Measurements from ENCODE around the gene FAM222B.
"Not testable (repeated sequence)": the region's sequence is repeated elsewhere in the genome, so short reads cannot be mapped to it uniquely, and the experiment has no call there.

Gene FAM222B

DNA sequence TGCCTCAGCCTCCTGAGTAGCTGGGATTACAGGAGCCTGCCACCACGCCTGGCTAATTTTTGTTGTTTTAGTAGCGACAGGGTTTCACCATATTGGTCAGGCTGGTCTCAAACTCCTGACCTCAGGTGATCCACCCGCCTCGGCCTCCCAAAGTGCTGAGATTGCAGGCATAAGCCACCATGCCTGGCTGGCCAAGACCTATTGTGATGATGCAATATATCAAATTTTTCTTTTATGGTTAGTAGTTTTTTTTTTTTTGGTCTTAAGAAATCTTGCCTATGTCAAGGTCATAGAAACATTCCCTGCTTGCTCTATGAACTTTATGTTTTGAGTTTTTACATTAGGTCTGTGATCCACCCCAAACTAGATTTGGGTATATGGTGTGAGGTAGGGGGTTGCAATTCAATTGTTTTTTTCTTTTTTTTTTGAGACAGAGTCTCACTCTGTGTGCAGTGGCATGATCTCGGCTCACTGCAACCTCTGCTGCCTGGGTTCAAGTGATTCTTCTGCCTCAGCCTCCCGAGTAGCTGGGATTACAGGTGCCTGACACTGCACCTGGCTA, 34.6 kb upstream of the FAM222B start:
- not testable (repeated sequence) for H2AK5ac ChIP-seq (ENCODE audit: low read length); H2BK120ac ChIP-seq (ENCODE audit: low read depth, low read length); H3K23ac ChIP-seq (ENCODE audit: low read length); DNase-seq; H3K4me3 ChIP-seq (ENCODE audit: low read length); H3K9ac ChIP-seq (ENCODE audit: low read length); H4K5ac ChIP-seq (ENCODE audit: low read length); H3K4me1 ChIP-seq (ENCODE audit: control insufficient read depth, low read depth, low read length); H3K4me2 ChIP-seq (ENCODE audit: low read length); H4K8ac ChIP-seq (ENCODE audit: low read depth, low read length); H3K4ac ChIP-seq (ENCODE audit: low read depth, low read length); H3K79me1 ChIP-seq (ENCODE audit: low read length); H3K18ac ChIP-seq (ENCODE audit: low read length); H3K27ac ChIP-seq (ENCODE audit: low read depth, low read length); H2BK5ac ChIP-seq (ENCODE audit: low read length); H2BK15ac ChIP-seq (replicated peaks; ENCODE audit: low read depth); H3K79me2 ChIP-seq (ENCODE audit: control insufficient read depth, insufficient read depth, low read length); H3K27me3 ChIP-seq (ENCODE audit: insufficient read depth, low read length, poor library complexity); H3K56ac ChIP-seq (ENCODE audit: low read length); H3K36me3 ChIP-seq (ENCODE audit: control insufficient read depth, insufficient read depth, low read length)
- WGBS (ENCODE audit: extremely low coverage, insufficient coverage, low lambda C conversion rate): no CpG with 5 or more reads among the region's 6 CpGs

DNA sequence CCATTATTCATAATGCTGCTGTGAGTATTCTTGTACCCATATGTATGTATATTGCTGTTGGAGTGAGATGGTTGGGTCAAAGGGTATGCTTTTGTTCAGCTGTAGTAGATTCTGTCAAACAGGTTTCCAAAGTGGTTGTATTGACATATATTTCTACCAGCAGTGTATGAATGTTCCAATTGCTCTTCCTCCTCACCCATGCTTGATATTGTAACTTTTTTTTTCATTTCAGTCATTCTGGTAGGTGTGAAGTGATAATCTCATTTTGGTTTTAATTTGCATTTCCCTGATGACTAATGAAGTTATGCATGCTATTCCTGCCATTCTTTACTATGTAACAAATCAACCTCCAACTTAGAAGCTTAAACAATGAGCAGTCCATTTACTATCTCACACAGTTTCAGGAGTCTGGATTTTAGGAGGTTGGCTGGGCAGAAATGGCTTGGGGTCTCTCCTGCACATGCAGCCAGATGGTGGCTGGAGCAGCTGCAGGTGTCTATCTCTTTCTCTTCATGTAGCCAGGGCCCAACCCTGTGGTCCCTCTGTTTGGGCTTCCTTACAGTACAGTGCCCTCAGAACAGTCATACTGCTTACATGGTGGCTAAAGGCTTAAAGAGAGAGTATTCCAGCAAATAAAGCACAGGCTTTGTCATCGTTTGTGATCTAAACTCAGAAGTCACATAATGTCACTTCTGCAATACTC, 33.4 kb upstream of the FAM222B start:
- no peak overlapping the region for H2AK5ac ChIP-seq (ENCODE audit: low read length)
- H3K4ac ChIP-seq (ENCODE audit: low read depth, low read length): no peak overlapping the region
- H3K9ac ChIP-seq (ENCODE audit: low read length): no peak overlapping the region
- no peak overlapping the region for H2BK15ac ChIP-seq (replicated peaks; ENCODE audit: low read depth)
- H2BK120ac ChIP-seq (ENCODE audit: low read depth, low read length): no peak overlapping the region
- no peak for DNase-seq
- H3K36me3 ChIP-seq (ENCODE audit: control insufficient read depth, insufficient read depth, low read length): no peaks in the 10 kb centered on the region
- H3K27ac ChIP-seq (ENCODE audit: low read depth, low read length): no peak overlapping the region
- WGBS (ENCODE audit: extremely low coverage, insufficient coverage, low lambda C conversion rate): no CpG with 5 or more reads among the region's 1 CpG
- no peaks in the 10 kb centered on the region for H3K79me2 ChIP-seq (ENCODE audit: control insufficient read depth, insufficient read depth, low read length)
- no peak overlapping the region for H3K4me3 ChIP-seq (ENCODE audit: low read length)
- H3K23ac ChIP-seq (ENCODE audit: low read length): no peak overlapping the region
- no peak overlapping the region for H4K8ac ChIP-seq (ENCODE audit: low read depth, low read length)
- no peaks in the 10 kb centered on the region for H3K79me1 ChIP-seq (ENCODE audit: low read length)
- no peaks in the 10 kb centered on the region for H3K27me3 ChIP-seq (ENCODE audit: insufficient read depth, low read length, poor library complexity)
- H3K56ac ChIP-seq (ENCODE audit: low read length): no peak overlapping the region
- no peak overlapping the region for H3K4me2 ChIP-seq (ENCODE audit: low read length)
- H3K4me1 ChIP-seq (ENCODE audit: control insufficient read depth, low read depth, low read length): peaks cover 3% of the 10 kb centered on the region
- no peak overlapping the region for H4K5ac ChIP-seq (ENCODE audit: low read length)
- no peak overlapping the region for H2BK5ac ChIP-seq (ENCODE audit: low read length)
- H3K18ac ChIP-seq (ENCODE audit: low read length): no peak overlapping the region

GRCh38 chr17:28874750-28875149, 32.2 kb upstream of the FAM222B start:
- H3K56ac ChIP-seq (ENCODE audit: low read length): no peak overlapping the region
- no peak overlapping the region for H2BK15ac ChIP-seq (replicated peaks; ENCODE audit: low read depth)
- no peak overlapping the region for H3K9ac ChIP-seq (ENCODE audit: low read length)
- no peak overlapping the region for H3K4me3 ChIP-seq (ENCODE audit: low read length)
- no peak overlapping the region for H3K4me2 ChIP-seq (ENCODE audit: low read length)
- no peak overlapping the region for H2BK5ac ChIP-seq (ENCODE audit: low read length)
- H3K4ac ChIP-seq (ENCODE audit: low read depth, low read length): no peak overlapping the region
- H3K79me2 ChIP-seq (ENCODE audit: control insufficient read depth, insufficient read depth, low read length): no peaks in the 10 kb centered on the region
- no peak overlapping the region for H3K23ac ChIP-seq (ENCODE audit: low read length)
- H3K27me3 ChIP-seq (ENCODE audit: insufficient read depth, low read length, poor library complexity): no peaks in the 10 kb centered on the region
- H3K36me3 ChIP-seq (ENCODE audit: control insufficient read depth, insufficient read depth, low read length): no peaks in the 10 kb centered on the region
- no peak overlapping the region for H4K5ac ChIP-seq (ENCODE audit: low read length)
- no peak overlapping the region for H2AK5ac ChIP-seq (ENCODE audit: low read length)
- H4K8ac ChIP-seq (ENCODE audit: low read depth, low read length): no peak overlapping the region
- no peak overlapping the region for H3K27ac ChIP-seq (ENCODE audit: low read depth, low read length)
- no peak overlapping the region for H3K18ac ChIP-seq (ENCODE audit: low read length)
- WGBS (ENCODE audit: extremely low coverage, insufficient coverage, low lambda C conversion rate): no CpG with 5 or more reads among the region's 3 CpGs
- no peaks in the 10 kb centered on the region for H3K79me1 ChIP-seq (ENCODE audit: low read length)
- H2BK120ac ChIP-seq (ENCODE audit: low read depth, low read length): no peak overlapping the region
- DNase-seq: no peak
- peaks cover 3% of the 10 kb centered on the region for H3K4me1 ChIP-seq (ENCODE audit: control insufficient read depth, low read depth, low read length)

DNA sequence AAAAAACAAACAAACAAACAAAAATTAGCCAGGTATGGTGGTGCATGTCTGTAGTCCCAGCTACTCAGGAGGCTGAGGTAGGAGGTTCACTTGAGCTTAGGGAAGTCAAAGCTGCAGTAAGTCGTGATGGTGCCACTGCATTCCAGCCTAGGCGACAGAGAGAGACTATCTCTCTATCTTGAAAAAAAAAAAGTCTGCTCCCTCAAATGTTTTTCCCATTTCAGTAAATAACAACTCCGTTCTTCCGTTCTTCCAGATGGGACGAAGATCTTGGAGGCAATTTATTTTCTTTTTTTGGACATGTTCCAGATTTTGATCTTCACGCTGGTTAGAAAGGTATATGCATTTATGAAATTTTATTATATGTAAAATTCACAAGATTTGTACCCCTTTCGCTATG, 31.2 kb upstream of the FAM222B start:
- H4K8ac ChIP-seq (ENCODE audit: low read depth, low read length): no peak overlapping the region
- H2BK15ac ChIP-seq (replicated peaks; ENCODE audit: low read depth): no peak overlapping the region
- H2BK5ac ChIP-seq (ENCODE audit: low read length): no peak overlapping the region
- H3K36me3 ChIP-seq (ENCODE audit: control insufficient read depth, insufficient read depth, low read length): no peaks in the 10 kb centered on the region
- no peak overlapping the region for H3K4me2 ChIP-seq (ENCODE audit: low read length)
- no peak overlapping the region for H3K56ac ChIP-seq (ENCODE audit: low read length)
- H3K18ac ChIP-seq (ENCODE audit: low read length): no peak overlapping the region
- no peaks in the 10 kb centered on the region for H3K79me1 ChIP-seq (ENCODE audit: low read length)
- no peak overlapping the region for H4K5ac ChIP-seq (ENCODE audit: low read length)
- no peak overlapping the region for H2BK120ac ChIP-seq (ENCODE audit: low read depth, low read length)
- H3K4me3 ChIP-seq (ENCODE audit: low read length): no peak overlapping the region
- no peak for DNase-seq
- no peak overlapping the region for H3K27ac ChIP-seq (ENCODE audit: low read depth, low read length)
- WGBS (ENCODE audit: extremely low coverage, insufficient coverage, low lambda C conversion rate): no CpG with 5 or more reads among the region's 7 CpGs
- H3K23ac ChIP-seq (ENCODE audit: low read length): no peak overlapping the region
- H3K27me3 ChIP-seq (ENCODE audit: insufficient read depth, low read length, poor library complexity): no peaks in the 10 kb centered on the region
- H2AK5ac ChIP-seq (ENCODE audit: low read length): no peak overlapping the region
- H3K4ac ChIP-seq (ENCODE audit: low read depth, low read length): no peak overlapping the region
- peaks cover 3% of the 10 kb centered on the region for H3K4me1 ChIP-seq (ENCODE audit: control insufficient read depth, low read depth, low read length)
- no peaks in the 10 kb centered on the region for H3K79me2 ChIP-seq (ENCODE audit: control insufficient read depth, insufficient read depth, low read length)
- H3K9ac ChIP-seq (ENCODE audit: low read length): no peak overlapping the region

DNA sequence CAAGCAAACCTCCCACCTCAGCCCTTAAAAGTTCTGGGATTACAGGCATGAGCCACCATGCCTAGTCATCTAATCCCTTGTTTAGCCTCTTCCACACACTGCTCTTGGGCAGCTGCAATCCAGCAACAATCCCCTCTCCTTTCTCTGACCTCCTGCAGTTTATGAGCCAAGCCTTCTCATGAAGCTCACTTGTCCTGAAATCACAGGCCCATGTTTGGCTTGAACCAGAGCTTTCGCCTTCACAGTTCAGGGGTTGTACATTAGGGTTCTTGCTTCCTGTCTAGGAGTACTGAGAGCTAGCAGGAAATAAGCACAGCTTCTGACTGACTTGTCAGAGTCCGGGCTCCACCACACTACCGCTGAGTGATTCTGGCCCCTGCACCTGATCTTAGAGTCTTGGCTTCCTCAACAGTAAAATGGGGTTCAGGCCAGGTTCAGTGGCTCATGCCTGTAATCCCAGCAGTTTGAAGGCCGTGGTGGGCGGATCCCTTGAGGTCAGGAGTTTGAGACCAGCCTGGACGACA, 28.5 kb upstream of the FAM222B start:
- no peak overlapping the region for H3K18ac ChIP-seq (ENCODE audit: low read length)
- no peaks in the 10 kb centered on the region for H3K79me1 ChIP-seq (ENCODE audit: low read length)
- H3K27me3 ChIP-seq (ENCODE audit: insufficient read depth, low read length, poor library complexity): no peaks in the 10 kb centered on the region
- H4K5ac ChIP-seq (ENCODE audit: low read length): no peak overlapping the region
- no peak overlapping the region for H2AK5ac ChIP-seq (ENCODE audit: low read length)
- no peaks in the 10 kb centered on the region for H3K79me2 ChIP-seq (ENCODE audit: control insufficient read depth, insufficient read depth, low read length)
- no peak overlapping the region for H4K8ac ChIP-seq (ENCODE audit: low read depth, low read length)
- H2BK5ac ChIP-seq (ENCODE audit: low read length): no peak overlapping the region
- H3K4ac ChIP-seq (ENCODE audit: low read depth, low read length): no peak overlapping the region
- H2BK120ac ChIP-seq (ENCODE audit: low read depth, low read length): no peak overlapping the region
- no peak overlapping the region for H3K56ac ChIP-seq (ENCODE audit: low read length)
- no peak overlapping the region for H3K9ac ChIP-seq (ENCODE audit: low read length)
- no peak overlapping the region for H2BK15ac ChIP-seq (replicated peaks; ENCODE audit: low read depth)
- H3K23ac ChIP-seq (ENCODE audit: low read length): no peak overlapping the region
- WGBS (ENCODE audit: extremely low coverage, insufficient coverage, low lambda C conversion rate): no CpG with 5 or more reads among the region's 6 CpGs
- H3K4me1 ChIP-seq (ENCODE audit: control insufficient read depth, low read depth, low read length): peaks cover 2% of the 10 kb centered on the region
- no peak overlapping the region for H3K4me2 ChIP-seq (ENCODE audit: low read length)
- H3K27ac ChIP-seq (ENCODE audit: low read depth, low read length): no peak overlapping the region
- DNase-seq: no peak
- no peaks in the 10 kb centered on the region for H3K36me3 ChIP-seq (ENCODE audit: control insufficient read depth, insufficient read depth, low read length)
- H3K4me3 ChIP-seq (ENCODE audit: low read length): no peak overlapping the region
